Measurements from ENCODE around the gene ARL13B.
"Not testable (repeated sequence)": the region's sequence is repeated elsewhere in the genome, so short reads cannot be mapped to it uniquely, and the experiment has no call there.

The ARL13B gene

GRCh38 chr3:94069194-94069813 is 89.3 kb downstream of the ARL13B start:
- DNase-seq (ENCODE audit: low spot score) (no peak), ATAC-seq (ENCODE audit: low read depth) (no peak)
- Histone ChIP-seq H3K9me3 (ENCODE audit: severe bottlenecking) (no peaks in the 10 kb centered on the region), H3K36me3 (ENCODE audit: low read depth) (no peaks in the 10 kb centered on the region), H3K27me3 (ENCODE audit: insufficient read depth, poor library complexity, severe bottlenecking) (no peaks in the 10 kb centered on the region), H3K4me1 (ENCODE audit: insufficient read depth, poor library complexity, severe bottlenecking) (no peaks in the 10 kb centered on the region), H3K4me3 (ENCODE audit: severe bottlenecking) (no peak overlapping the region), H3K27ac (ENCODE audit: poor library complexity, severe bottlenecking) (no peak overlapping the region)
- peak; percentile 87 for TF ChIP-seq CTCF (IDR thresholded peaks at IDR 0.05; ENCODE audit: poor library complexity, severe bottlenecking)

- no peak overlapping the region for H3K27ac ChIP-seq (ENCODE audit: poor library complexity, severe bottlenecking)
- DNase-seq (ENCODE audit: low spot score) (no peak), ATAC-seq (ENCODE audit: low read depth) (no peak)
- H3K4me3 ChIP-seq (ENCODE audit: severe bottlenecking), result no peak overlapping the region
- no peaks in the 10 kb centered on the region for H3K36me3 ChIP-seq (ENCODE audit: low read depth)
- no peaks in the 10 kb centered on the region for H3K9me3 ChIP-seq (ENCODE audit: severe bottlenecking)
- H3K4me1 ChIP-seq (ENCODE audit: insufficient read depth, poor library complexity, severe bottlenecking), result no peaks in the 10 kb centered on the region
- no peaks in the 10 kb centered on the region for H3K27me3 ChIP-seq (ENCODE audit: insufficient read depth, poor library complexity, severe bottlenecking)
- TF ChIP-seq CTCF (IDR thresholded peaks at IDR 0.05; ENCODE audit: poor library complexity, severe bottlenecking), result no peak
These were observed 90.5 kb downstream of the ARL13B start for GRCh38 chr3:94070341-94070911.

GRCh38 chr3:94071713-94072284 is 91.8 kb downstream of the ARL13B start:
- no peaks in the 10 kb centered on the region for H3K36me3 ChIP-seq (ENCODE audit: low read depth)
- no peaks in the 10 kb centered on the region for H3K27me3 ChIP-seq (ENCODE audit: insufficient read depth, poor library complexity, severe bottlenecking)
- H3K27ac ChIP-seq (ENCODE audit: poor library complexity, severe bottlenecking), result no peak overlapping the region
- H3K4me1 ChIP-seq (ENCODE audit: insufficient read depth, poor library complexity, severe bottlenecking), result no peaks in the 10 kb centered on the region
- no peak for DNase-seq (ENCODE audit: low spot score)
- no peaks in the 10 kb centered on the region for H3K9me3 ChIP-seq (ENCODE audit: severe bottlenecking)
- TF ChIP-seq CTCF (IDR thresholded peaks at IDR 0.05; ENCODE audit: poor library complexity, severe bottlenecking), result no peak
- ATAC-seq (ENCODE audit: low read depth), result no peak
- H3K4me3 ChIP-seq (ENCODE audit: severe bottlenecking), result no peak overlapping the region

- TF ChIP-seq CTCF (IDR thresholded peaks at IDR 0.05; ENCODE audit: poor library complexity, severe bottlenecking), result no peak
- Histone ChIP-seq H3K36me3 (ENCODE audit: low read depth) (no peaks in the 10 kb centered on the region), H3K27me3 (ENCODE audit: insufficient read depth, poor library complexity, severe bottlenecking) (no peaks in the 10 kb centered on the region), H3K27ac (ENCODE audit: poor library complexity, severe bottlenecking) (no peak overlapping the region), H3K4me3 (ENCODE audit: severe bottlenecking) (no peak overlapping the region), H3K4me1 (ENCODE audit: insufficient read depth, poor library complexity, severe bottlenecking) (no peaks in the 10 kb centered on the region), H3K9me3 (ENCODE audit: severe bottlenecking) (no peaks in the 10 kb centered on the region)
- ATAC-seq (ENCODE audit: low read depth), result no peak
- DNase-seq (ENCODE audit: low spot score), result no peak
These were observed 96.1 kb downstream of the ARL13B start for GRCh38 chr3:94076055-94076454.

- not testable (repeated sequence) for ATAC-seq (ENCODE audit: low read depth); H3K4me1 ChIP-seq (ENCODE audit: insufficient read depth, poor library complexity, severe bottlenecking); H3K9me3 ChIP-seq (ENCODE audit: severe bottlenecking); H3K36me3 ChIP-seq (ENCODE audit: low read depth); H3K4me3 ChIP-seq (ENCODE audit: severe bottlenecking); H3K27me3 ChIP-seq (ENCODE audit: insufficient read depth, poor library complexity, severe bottlenecking); H3K27ac ChIP-seq (ENCODE audit: poor library complexity, severe bottlenecking); DNase-seq (ENCODE audit: low spot score)
These were observed 100.6 kb downstream of the ARL13B start for GRCh38 chr3:94080552-94080951.
